SK-N-MC (cell line): Measurements from ENCODE around the gene CACNG1.

Experiments used
- EZH2 ChIP-seq: fragments of 200-600 bp; sonication (generic); IDR thresholded peaks from one replicate; pipeline ENCODE4 v1.6.1; 2017; ENCODE audit warnings: antibody characterized with exemption
- POLR2AphosphoS5 ChIP-seq: IDR thresholded peaks from 2 replicates; pipeline ENCODE4 v1.6.1; 2012; ENCODE audit warnings: mild to moderate bottlenecking, low read depth, low read length, borderline replicate concordance

GRCh38 chr17:67047382-67047781 is 3.0 kb downstream of the CACNG1 start:
- TF ChIP-seq EZH2 (no peak), POLR2AphosphoS5 (no peak)
